ENCODE measurements around the gene ANKRD30A.

DNA sequence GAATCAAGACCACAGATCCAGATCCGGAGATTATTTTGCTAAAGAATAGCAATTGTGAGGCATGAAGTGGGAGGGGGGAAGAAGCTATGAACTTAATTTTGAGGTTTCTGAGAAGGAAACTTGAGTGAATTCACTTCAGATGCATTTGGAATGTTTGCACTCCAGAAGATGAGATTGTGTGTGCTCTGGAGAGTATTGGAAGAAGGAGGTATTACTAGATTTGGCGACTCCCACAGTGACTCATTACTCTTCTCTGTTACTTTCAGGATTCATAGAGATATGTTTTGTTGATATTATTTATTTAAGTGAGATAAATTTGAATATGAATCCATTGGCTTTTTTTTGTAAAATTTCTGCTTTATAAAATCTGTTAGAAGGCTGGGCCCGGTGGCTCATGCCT lies 80.7 kb downstream of the ANKRD30A start:
- TF ChIP-seq, protein P1, sequence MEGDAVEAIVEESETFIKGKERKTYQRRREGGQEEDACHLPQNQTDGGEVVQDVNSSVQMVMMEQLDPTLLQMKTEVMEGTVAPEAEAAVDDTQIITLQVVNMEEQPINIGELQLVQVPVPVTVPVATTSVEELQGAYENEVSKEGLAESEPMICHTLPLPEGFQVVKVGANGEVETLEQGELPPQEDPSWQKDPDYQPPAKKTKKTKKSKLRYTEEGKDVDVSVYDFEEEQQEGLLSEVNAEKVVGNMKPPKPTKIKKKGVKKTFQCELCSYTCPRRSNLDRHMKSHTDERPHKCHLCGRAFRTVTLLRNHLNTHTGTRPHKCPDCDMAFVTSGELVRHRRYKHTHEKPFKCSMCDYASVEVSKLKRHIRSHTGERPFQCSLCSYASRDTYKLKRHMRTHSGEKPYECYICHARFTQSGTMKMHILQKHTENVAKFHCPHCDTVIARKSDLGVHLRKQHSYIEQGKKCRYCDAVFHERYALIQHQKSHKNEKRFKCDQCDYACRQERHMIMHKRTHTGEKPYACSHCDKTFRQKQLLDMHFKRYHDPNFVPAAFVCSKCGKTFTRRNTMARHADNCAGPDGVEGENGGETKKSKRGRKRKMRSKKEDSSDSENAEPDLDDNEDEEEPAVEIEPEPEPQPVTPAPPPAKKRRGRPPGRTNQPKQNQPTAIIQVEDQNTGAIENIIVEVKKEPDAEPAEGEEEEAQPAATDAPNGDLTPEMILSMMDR (conservative IDR thresholded peaks at IDR 0.05; ENCODE audit: low read depth, low read length), result no peak
- no peak for TF ChIP-seq EZH2 (IDR thresholded peaks at IDR 0.05; ENCODE audit: low read length, unreplicated experiment)
- TF ChIP-seq EZH2phosphoT487 (IDR thresholded peaks at IDR 0.05; ENCODE audit: borderline replicate concordance, low read length), result no peak
